DOHH2 (cell line): Measurements from ENCODE around the gene PIAS2.

ENCODE experiments used
- H3F3A ChIP-seq: fragments of 200-600 bp; sonication (generic), shearing (Covaris generic); 2 replicates; pipeline ENCODE4 v1.6.0; 2016; ENCODE audit warnings: antibody characterized with exemption, mild to moderate bottlenecking; ENCODE audit not compliant: control insufficient read depth, insufficient read depth
- H3K27ac ChIP-seq: fragments of 200-600 bp; sonication (generic); 2 replicates; pipeline ENCODE4 v1.5.1; 2014; ENCODE audit warnings: low read depth, mild to moderate bottlenecking, low read length, moderate library complexity
- H3K27me3 ChIP-seq: fragments of 200-600 bp; sonication (generic); 2 replicates; pipeline ENCODE4 v1.6.1; 2014; ENCODE audit warnings: mild to moderate bottlenecking, low read length, mixed read lengths; ENCODE audit not compliant: control insufficient read depth
- H3K36me3 ChIP-seq: fragments of 200-600 bp; sonication (generic); 2 replicates; pipeline ENCODE4 v1.6.1; 2014; ENCODE audit warnings: mild to moderate bottlenecking, low read length, moderate library complexity, mixed read lengths; ENCODE audit not compliant: control insufficient read depth
- H3K4me1 ChIP-seq: fragments of 200-600 bp; sonication (generic); 2 replicates; pipeline ENCODE4 v1.6.1; 2014; ENCODE audit warnings: mild to moderate bottlenecking, low read length, mixed read lengths; ENCODE audit not compliant: control insufficient read depth
- H3K4me2 ChIP-seq: fragments of 200-600 bp; sonication (generic); 2 replicates; pipeline ENCODE4 v1.6.0; 2014; ENCODE audit warnings: mild to moderate bottlenecking, low read length, moderate library complexity
- H3K4me3 ChIP-seq: fragments of 200-600 bp; sonication (generic); 2 replicates; pipeline ENCODE4 v1.5.1; 2014; ENCODE audit warnings: mild to moderate bottlenecking, low read length, mixed read lengths
- H3K79me2 ChIP-seq: fragments of 200-600 bp; sonication (generic); 2 replicates; pipeline ENCODE4 v1.6.1; 2014; ENCODE audit warnings: mild to moderate bottlenecking, low read length, mixed read lengths; ENCODE audit not compliant: control insufficient read depth
- H3K9me2 ChIP-seq: fragments of 200-600 bp; sonication (generic); replicated peaks from 2 replicates; pipeline ENCODE4 v1.6.1; 2014; ENCODE audit warnings: mild to moderate bottlenecking, low read length, mixed read lengths; ENCODE audit not compliant: control insufficient read depth
- H3K9me3 ChIP-seq: fragments of 200-600 bp; sonication (generic); 2 replicates; pipeline ENCODE4 v1.6.1; 2014; ENCODE audit warnings: antibody characterized with exemption, low read length, mixed read lengths; ENCODE audit not compliant: control insufficient read depth, insufficient read depth
- H4K20me1 ChIP-seq: fragments of 200-600 bp; sonication (generic); 2 replicates; pipeline ENCODE4 v1.6.0; 2014; ENCODE audit warnings: low read depth, mild to moderate bottlenecking, antibody characterized with exemption, low read length, moderate library complexity; ENCODE audit not compliant: control insufficient read depth, insufficient read depth
- CTCF ChIP-seq: fragments of 200-600 bp; sonication (generic); IDR thresholded peaks from one replicate; pipeline ENCODE4 v1.5.1; 2014; ENCODE audit warnings: antibody characterized with exemption, mild to moderate bottlenecking, low read depth, low read length; ENCODE audit not compliant: poor library complexity, severe bottlenecking
- EZH2phosphoT487 ChIP-seq: fragments of 200-600 bp; sonication (generic); IDR thresholded peaks from 2 replicates; pipeline ENCODE4 v1.6.1; 2017; ENCODE audit warnings: borderline replicate concordance, mild to moderate bottlenecking, antibody characterized with exemption, low read length, moderate library complexity, mixed read lengths

The PIAS2 gene

DNA sequence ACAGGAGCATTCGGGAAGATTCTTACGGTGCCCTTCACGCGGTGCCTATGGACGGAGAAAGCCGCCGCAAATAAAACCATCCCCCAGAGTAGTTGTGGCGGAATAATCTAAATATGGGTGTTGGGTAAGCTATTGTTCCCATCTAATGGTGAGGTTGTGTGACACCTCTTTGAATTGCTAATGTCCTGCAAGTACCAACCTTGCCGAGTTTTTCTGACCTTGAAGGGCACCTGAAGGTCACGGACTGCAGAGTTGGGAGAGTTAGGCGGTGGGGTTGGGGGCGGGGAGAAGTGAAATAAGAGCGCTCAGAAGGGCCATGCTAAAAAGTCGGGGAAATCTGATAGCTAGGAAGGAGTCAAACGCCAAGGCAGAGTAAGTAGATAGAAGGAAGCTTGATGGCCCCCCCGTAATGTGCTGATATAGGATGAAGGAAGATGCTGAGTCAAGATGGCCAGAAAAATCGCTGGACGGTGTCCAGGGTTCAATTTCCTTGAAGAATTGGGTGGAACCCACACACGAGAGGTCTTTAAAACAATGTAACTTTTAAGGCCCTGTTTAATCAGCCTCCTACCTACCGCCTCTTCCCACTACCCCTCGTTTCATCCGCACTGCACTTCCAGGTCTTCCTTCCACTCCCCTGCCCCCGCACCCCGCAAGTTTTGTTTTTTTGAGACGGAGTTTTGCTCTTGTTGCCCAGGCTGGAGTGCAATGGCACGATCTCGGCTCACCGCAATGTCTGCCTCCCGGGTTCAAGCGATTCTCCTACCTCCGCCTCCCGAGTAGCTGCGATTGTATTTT is 695 bp upstream of the PIAS2 start:
- no peaks in the 10 kb centered on the region for H3K9me3 ChIP-seq
- peaks cover 27% of the 10 kb centered on the region for H3K4me1 ChIP-seq
- peaks cover 5% of the 10 kb centered on the region; the same call in 1 of the 2 replicates for H3K36me3 ChIP-seq
- no peaks in the 10 kb centered on the region for H3K9me2 ChIP-seq
- peak overlapping the region; percentile 79 for H3K4me3 ChIP-seq
- H3K27me3 ChIP-seq: no peaks in the 10 kb centered on the region
- H3K27ac ChIP-seq: peak overlapping the region; percentile 69
- H3F3A ChIP-seq: peaks cover 11% of the 10 kb centered on the region
- H3K4me2 ChIP-seq: peak overlapping the region; percentile 94
- H4K20me1 ChIP-seq: peaks cover 9% of the 10 kb centered on the region; the same call in 1 of the 2 replicates
- peaks cover 56% of the 10 kb centered on the region for H3K79me2 ChIP-seq
- TF ChIP-seq EZH2phosphoT487: no peak
- peak; percentile 3 for TF ChIP-seq CTCF

DNA sequence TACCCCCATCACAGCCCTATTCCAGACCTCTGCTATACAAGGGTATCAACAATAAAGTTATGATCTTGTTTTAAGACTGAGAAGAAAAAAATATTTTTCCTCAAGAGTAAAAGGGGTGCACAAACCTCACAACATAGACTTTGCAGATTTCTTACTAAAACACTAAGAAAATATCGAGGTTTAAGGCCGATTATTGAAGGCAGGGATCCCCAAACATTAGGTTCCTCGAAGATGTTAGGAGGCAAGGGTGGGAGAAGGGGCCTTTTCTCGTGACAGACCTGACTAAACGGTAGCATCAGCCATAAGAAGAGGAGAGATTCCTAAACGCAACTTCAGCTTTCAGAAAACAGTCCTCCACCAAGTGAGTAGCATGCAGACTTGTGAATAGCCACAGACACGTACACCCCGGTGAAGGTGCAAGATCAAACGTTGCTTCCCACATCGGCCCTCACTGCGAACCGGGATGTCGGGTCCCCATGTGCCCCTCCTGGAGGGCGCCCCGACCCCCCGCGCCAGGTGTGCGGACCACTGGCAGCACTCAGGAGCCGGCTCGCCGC is 678 bp downstream of the PIAS2 start:
- H3K4me2 ChIP-seq: peak overlapping the region; percentile 94
- peaks cover 27% of the 10 kb centered on the region for H3K4me1 ChIP-seq
- peak overlapping the region; percentile 69 for H3K27ac ChIP-seq
- no peaks in the 10 kb centered on the region for H3K9me3 ChIP-seq
- H3K9me2 ChIP-seq: no peaks in the 10 kb centered on the region
- peaks cover 5% of the 10 kb centered on the region; the same call in 1 of the 2 replicates for H3K36me3 ChIP-seq
- peaks cover 11% of the 10 kb centered on the region for H3F3A ChIP-seq
- peak overlapping the region; percentile 79 for H3K4me3 ChIP-seq
- no peaks in the 10 kb centered on the region for H3K27me3 ChIP-seq
- H3K79me2 ChIP-seq: peaks cover 69% of the 10 kb centered on the region
- TF ChIP-seq EZH2phosphoT487 (no peak), CTCF (no peak)
- peaks cover 9% of the 10 kb centered on the region; the same call in 1 of the 2 replicates for H4K20me1 ChIP-seq

- no peaks in the 10 kb centered on the region for H3K27me3 ChIP-seq
These were observed 1.3 kb downstream of the PIAS2 start for GRCh38 chr18:46915800-46916550.

More at GRCh38 chr18:46915800-46916550, 1.3 kb downstream of the PIAS2 start:
- Histone ChIP-seq H3K9me2 (no peaks in the 10 kb centered on the region), H3K4me1 (peaks cover 27% of the 10 kb centered on the region), H3K4me3 (peak overlapping the region; percentile 79), H3F3A (peaks cover 11% of the 10 kb centered on the region), H4K20me1 (peaks cover 9% of the 10 kb centered on the region; the same call in 1 of the 2 replicates), H3K9me3 (no peaks in the 10 kb centered on the region), H3K79me2 (peaks cover 76% of the 10 kb centered on the region), H3K4me2 (peak overlapping the region; percentile 94), H3K36me3 (peaks cover 5% of the 10 kb centered on the region; the same call in 1 of the 2 replicates), H3K27ac (0 out of 2 replicates have a peak overlapping the region, but pooled peaks have one; percentile 69)
- TF ChIP-seq CTCF (no peak), EZH2phosphoT487 (no peak)
